ENCODE results near the gene MYMK.

The MYMK gene

GRCh38 chr9:133533857-133534256, 9.1 kb upstream of the MYMK start:
- no peak for DNase-seq

GRCh38 chr9:133532937-133533668, 8.3 kb upstream of the MYMK start:
- peak; percentile 23 for DNase-seq

GRCh38 chr9:133531293-133531692, 6.5 kb upstream of the MYMK start:
- DNase-seq = no peak

DNA sequence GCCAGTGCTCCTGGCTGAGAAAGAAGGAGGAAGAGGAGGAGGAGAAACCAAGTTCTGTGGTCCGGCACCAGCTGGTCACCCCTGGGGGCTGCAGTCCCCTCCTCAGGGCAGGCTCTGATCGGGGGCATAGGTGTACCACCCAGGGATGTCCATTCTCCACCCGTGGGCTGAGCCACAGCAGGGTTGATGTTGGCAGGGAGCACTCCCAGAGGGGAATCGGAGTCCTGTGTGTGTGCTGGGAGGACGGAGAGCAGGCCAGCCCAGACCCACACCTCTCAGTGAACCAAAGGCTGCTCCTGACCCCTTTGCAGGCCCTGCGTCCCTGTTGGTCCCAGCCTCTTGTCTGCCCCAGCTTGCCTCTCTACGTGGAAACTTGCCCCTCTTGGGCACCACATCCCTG, 5.1 kb upstream of the MYMK start:
- no peak for DNase-seq

- DNase-seq = no peak
These were observed 4.7 kb upstream of the MYMK start for GRCh38 chr9:133529457-133529856.

- no peak for DNase-seq
These were observed 4.1 kb upstream of the MYMK start for GRCh38 chr9:133528876-133529241.

GRCh38 chr9:133528001-133528875, 3.5 kb upstream of the MYMK start:
- DNase-seq = no peak

GRCh38 chr9:133527444-133527920, 2.7 kb upstream of the MYMK start:
- no peak for DNase-seq

- no peak for DNase-seq
These were observed 2.1 kb upstream of the MYMK start for GRCh38 chr9:133526721-133527321.

- no peak for DNase-seq
These were observed 918 bp upstream of the MYMK start for GRCh38 chr9:133525677-133526076.

DNA sequence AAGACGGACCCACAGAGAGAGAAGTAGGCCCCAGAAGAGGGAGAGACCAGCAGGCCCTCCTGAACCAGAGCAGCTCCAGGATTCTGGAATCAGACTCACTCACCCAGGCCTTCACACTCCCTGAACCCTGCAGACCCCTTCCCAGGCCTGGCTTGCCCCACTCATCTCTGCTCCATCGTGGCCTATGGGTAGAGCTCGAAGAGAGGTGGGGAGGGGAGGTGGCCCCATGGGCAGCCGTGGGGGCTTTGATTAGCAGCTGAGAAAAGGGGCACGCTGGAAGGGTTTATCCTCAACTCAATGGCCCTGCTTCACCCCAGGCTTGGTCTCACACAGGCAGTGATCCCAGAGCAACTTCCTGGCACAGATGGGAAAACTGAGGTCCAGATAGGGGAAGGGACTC, 613 bp downstream of the MYMK start:
- no peak for DNase-seq

GRCh38 chr9:133523106-133523505, 1.7 kb downstream of the MYMK start:
- DNase-seq = no peak

DNA sequence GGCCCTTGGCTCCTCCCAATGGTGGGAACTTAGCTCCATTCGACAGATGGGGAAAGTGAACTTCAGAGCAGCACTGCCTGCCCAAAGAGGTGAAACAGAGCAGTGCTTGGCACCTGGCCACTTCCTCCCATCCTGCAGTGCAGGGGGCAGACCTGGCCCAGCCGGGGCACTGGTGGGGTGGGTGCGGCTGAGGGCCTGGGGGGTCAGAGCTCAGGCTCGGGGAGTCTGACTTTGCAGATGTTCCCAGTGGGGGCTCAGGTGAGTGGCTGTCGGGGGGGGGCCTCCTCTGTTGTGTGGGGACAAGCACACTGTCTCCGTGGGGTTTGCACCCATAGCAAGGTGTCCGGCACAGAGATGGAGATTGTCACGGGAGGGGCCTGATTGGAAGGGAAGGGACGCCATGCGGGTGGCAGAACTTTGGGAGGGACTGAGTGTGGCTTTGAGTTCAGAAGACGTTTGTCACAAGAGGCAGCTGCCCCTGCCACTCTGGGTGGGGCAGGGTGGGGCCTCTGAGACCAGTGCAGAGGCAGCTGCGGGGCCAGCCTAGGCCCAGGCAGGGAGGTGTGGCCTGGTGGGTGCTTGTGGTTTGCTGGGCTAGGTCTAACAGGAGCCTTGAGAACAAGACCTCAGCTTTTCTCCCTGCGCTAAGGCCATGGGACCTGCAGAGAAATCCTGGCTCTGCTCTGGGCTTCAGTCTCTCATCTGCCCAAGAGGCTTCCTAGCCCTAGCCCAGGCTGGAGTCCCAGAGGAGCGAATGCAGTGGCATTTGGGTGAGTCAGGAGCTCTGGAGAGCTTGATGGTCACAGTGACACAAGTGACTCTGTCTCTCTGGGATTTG, 2.5 kb downstream of the MYMK start:
- no peak for DNase-seq

- no peak for DNase-seq
These were observed 3.4 kb downstream of the MYMK start for GRCh38 chr9:133521122-133522072.

GRCh38 chr9:133520121-133520835, 4.5 kb downstream of the MYMK start:
- no peak for DNase-seq

- no peak for DNase-seq
These were observed 5.1 kb downstream of the MYMK start for GRCh38 chr9:133519693-133520092.

DNA sequence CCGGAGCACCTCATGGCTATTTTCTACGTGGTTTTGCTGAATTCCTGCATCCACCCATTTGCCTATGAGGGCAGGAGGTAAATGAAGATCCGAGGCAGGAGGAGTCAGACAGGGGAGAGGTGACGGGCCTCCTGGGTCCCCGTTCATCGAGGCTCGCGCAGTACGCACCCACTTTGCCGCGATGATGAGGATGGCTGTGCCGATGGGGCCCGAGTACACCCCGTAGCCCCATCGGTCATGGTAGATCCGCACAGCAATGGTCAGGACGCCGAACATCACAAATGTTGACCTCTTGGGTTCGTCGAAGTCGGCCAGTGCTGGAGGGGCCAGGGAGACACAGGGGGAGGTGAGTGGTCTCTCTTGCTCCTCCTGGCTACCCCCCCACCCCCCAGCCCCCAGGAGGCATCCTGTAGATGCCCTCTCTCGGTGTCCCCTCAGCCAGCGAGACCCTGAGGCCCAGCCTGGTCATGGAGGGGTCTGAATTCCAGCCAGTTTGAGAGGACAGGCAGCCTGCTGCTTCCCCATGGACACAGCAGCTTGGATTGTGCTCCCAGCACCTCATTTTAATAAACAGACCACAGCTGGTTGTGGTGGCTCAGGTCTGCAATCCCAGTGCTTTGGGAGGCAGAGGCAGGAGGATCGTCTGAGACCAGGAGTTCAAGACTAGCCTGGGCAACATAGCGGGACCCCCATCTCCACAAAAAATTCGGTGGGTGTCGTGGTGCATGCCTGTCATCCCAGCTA, 5.9 kb downstream of the MYMK start:
- DNase-seq = no peak

DNA sequence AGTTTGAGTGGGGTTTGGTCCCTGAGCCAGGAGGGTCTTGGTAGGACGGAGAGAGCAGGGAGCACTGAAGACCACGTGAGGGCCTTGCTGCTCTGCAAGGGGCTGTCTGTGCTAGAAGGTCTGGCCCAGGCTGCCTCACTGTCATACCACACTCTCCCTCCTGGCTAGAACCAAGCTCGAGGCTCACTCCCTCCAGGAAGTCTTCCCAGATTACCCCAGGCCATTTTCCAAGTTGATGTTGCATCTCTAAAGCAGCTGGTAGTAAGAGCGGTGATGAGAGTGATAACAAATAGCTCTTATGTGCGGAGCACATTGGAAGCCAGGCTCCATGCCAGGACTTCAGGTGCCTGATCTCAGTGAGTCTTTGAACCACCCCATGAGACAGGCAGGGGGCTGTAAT, 6.6 kb downstream of the MYMK start:
- DNase-seq = no peak

GRCh38 chr9:133517711-133518110, 7.0 kb downstream of the MYMK start:
- no peak for DNase-seq

GRCh38 chr9:133516961-133517350, 7.8 kb downstream of the MYMK start:
- no peak for DNase-seq

All from NCI-H526 treated with DMSO at 0.1 percent for 48 hours (cell line).